Measurements from ENCODE around the gene FAM237B.
"Not testable (repeated sequence)": the region's sequence is repeated elsewhere in the genome, so short reads cannot be mapped to it uniquely, and the experiment has no call there.

Gene FAM237B

GRCh38 chr7:90320801-90321494 lies at the start of gene FAM237B:
Gene FAM237B (minus strand): TSS chr7:90321304. CDS start chr7:90319748, 1,556 bp downstream.
- no peak for DNase-seq

GRCh38 chr7:90351987-90352386 lies 30.9 kb upstream of the FAM237B start:
- DNase-seq = no peak

GRCh38 chr7:90350032-90350431 lies 28.9 kb upstream of the FAM237B start:
- DNase-seq = not testable (repeated sequence)

- no peak for DNase-seq
Observed at GRCh38 chr7:90349305-90349704, 28.2 kb upstream of the FAM237B start.

DNA sequence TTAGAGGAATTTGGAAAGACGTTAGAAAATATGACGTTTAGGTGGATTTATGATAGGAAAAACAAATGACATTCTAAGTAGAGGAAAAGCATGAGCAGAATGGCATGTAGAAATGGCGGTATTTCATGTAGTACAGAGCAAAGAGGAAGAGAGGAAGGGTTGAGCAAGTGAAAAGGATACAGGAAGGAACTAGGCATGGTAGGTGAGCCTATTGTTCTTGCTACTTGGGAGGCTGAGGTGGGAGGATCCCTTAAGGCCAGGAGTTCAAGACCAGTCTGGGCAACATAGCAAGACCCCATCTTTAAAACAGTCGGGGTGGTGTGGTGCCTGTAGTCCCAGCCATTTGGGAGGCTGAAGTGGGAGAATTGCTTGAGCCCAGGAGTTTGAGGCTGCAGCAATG lies 26.7 kb upstream of the FAM237B start:
- DNase-seq = peak; percentile 10 to 19

DNA sequence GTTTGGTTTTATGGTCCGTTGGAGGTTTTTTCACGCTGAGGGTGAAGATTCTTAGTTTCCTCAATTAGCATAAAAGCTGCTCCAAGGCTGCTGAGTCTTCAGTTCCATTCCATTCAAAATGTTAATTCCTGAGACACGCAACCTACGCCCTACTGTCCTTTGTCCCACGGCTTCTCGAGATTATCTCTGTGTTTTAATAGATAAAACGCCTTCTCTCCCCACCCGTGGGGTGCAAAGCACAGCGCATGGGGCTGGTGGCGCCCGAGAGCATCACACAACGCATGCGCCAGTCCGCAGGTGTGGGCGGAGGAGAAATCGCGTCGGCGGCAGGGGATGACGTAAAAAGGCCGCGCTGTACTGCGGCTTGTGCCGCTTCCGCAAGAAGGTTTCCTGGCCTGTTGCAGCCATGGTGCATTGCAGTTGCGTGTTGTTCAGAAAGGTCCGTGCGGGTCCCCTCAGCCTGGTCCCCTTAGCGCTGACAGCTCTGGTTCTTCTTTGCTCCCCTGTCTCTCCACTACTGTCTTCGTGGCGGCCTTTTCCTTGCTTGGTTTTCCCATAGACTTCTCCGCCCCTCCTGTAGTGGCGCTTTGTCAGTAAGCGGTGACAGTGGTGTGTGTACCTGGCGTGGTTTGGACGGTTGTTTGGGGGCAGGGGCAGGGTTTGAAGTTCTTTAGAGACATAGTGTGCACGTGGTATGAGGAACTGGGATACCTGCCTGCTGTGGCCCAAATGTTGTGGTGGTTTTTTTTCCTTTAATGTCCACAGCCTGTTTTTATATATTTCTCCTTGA lies 25.4 kb upstream of the FAM237B start, which contains the start of gene GTPBP10:
Gene GTPBP10, plus strand, starts transcription at position 381 of the 790 bp plus-strand sequence. Its CDS starts 26 bp downstream, at position 407.
- DNase-seq = peak; percentile 92 to 99

DNA sequence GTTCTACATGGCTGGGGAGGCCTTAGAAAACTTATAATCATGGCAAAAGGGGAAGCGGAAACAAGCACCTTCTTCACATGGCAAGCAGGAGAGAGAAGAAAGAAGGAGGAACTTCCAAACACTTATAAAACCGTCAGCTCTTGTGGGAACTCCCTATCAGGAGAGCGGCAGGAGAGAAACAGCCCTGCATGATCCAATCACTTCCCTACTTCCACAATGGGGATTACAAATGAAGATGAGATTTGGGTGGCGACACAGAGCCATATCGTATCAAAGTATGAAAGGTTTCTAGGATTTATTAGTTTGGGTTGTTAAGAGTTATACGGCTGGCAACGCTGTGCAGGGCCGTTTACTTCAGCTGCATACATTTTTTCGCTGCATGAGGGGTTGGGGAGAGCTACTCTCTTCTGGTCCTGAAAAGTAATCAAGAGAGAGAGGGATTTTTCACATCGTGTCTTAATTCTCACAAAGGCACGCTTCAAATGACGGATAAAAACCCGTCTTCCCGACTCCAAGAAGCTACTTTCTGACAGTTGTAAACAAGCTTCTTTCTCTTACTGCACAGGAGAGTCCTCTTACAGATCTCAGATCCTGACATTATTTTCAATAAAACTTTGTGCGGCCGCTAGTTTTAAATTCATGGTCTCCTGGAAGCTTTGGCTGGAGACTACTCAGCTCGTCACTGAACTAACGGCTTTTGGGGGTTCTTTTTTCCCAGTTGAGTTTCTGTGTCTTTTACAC lies 24.7 kb upstream of the FAM237B start:
- DNase-seq = peak; percentile 45 to 70

GRCh38 chr7:90345016-90345415 lies 23.9 kb upstream of the FAM237B start:
- DNase-seq = no peak

DNA sequence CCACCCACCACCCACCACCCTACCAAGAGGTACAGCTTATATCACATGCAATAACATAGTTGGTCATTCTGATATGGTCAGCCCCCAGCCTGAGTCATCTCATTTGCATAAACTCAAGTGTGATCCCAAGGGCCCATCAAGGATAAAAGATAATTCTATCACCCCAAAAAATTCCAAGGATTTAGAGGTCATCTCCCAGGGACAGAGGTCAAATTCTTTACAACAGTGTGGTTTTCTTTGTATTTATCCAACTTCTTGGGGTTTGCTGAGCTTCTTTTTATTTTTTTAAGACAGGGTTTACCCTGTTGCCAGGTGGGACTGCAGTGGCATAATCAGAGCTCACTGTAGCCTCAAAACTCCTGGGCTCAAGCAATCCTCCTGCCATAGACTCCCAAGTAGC lies 16.0 kb upstream of the FAM237B start:
- no peak for DNase-seq

DNA sequence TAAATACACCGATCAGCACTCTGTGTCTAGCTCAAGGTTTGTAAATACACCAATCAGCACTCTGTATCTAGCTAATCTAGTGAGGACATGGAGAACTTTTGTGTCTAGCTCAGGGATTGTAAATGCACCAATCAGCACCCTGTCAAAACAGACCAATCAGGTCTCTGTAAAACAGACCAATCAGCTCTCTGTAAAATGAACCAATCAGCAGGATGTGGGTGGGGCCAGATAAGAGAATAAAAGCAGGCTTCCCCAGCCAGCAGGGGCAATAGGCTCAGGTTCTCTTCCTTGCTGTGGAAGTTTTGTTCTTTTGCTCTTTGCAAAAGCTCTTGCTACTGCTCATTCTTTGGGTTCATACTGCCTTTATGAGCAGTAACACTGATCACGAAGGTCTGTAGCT lies 13.8 kb upstream of the FAM237B start:
- not testable (repeated sequence) for DNase-seq

GRCh38 chr7:90334193-90334843 lies 13.2 kb upstream of the FAM237B start:
- no peak for DNase-seq

GRCh38 chr7:90326500-90326899 lies 5.4 kb upstream of the FAM237B start:
- DNase-seq = no peak

DNA sequence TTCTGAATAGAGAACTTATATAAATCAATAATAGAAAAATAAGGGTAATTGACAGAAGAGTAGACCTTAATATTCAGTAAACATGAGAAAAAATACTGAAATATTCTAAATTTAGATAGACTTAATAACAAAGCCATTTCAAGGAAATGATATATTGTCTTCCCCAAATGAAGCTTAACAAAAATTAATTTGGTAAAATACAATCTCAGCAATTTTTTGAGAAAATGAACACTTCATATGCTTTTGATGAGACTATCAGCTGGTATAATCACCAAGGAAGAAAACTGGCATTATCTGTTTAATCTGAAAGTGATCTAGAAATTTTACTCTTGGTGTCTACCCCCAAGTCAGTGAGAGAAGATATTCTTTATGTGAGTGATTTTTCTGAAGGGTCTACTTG lies 1.7 kb upstream of the FAM237B start:
- no peak for DNase-seq

DNA sequence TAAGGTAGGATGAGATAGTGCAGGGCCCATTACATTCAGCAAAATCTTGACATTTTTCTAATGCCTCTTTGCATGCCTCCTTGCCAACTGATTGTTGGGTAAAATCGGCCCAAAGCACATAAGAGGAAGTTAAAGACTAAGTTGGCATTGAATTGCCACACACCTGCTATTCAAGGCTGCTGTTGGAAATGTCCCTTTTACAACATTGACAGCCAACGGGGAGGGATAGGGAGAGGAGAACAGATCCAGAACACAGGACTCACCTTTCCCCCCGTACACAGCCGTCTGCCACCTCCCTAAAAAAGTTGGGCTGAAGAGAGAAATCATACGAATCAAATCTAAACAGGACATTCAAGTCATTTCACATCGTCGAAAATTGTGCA lies 695 bp downstream of the FAM237B start:
- DNase-seq = no peak

DNA sequence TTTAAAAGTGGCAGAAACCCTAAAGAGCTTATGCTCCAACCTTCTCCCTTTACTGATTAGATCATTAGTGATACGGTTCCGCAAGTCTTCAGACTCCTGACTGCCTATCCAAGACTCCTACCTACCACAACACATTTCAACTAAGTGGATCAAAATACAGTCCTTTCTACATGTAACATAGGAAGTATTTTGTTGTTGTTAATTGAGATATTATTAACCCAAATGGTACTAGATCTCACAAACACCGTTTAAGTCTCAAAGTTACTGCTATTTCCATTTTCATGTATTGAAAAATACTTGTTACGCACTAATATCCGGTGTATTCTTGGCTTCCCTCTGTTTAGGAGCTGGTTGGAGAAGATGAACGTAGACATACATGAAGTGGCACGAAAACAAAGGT lies 1.1 kb downstream of the FAM237B start:
- DNase-seq = no peak

DNA sequence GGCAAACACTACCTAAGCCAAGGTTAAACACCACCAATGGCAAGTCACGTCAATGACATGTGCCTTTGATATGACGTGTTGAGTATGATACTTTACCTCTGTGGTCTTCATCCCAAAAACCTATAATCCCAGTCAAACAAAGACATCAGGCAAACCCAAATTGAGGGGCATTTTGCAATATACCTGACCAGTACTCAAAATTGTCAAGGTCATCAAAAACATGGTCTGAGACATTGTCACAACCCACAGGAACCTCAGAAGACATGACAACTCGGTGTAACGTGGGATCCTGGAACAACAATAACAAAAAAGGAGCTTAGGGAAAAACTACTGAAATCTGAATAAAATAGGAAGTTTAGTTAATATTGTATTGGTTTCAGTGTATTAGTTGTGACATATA lies 7.2 kb downstream of the FAM237B start:
- no peak for DNase-seq

GRCh38 chr7:90312745-90313144 lies 8.4 kb downstream of the FAM237B start:
- DNase-seq = peak in 1 of 2 donors; percentile 28

DNA sequence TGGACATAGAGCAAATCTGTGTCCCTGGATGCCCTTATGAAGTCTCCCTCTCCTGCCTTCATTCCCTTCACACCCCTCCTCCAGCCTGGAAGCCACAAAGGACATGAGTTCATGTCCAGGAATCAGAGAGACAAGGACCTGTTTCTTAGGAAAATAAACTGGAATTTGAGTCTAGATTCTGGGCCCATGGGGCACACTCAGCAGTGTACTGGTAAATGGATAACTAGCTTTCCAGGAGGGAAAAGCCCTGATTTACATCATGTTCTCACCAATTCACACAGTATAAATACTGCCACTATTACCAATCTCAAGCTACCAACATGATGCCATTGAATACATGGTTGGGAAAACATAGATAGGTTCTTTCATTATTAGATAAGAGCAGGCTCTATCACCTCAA lies 9.9 kb downstream of the FAM237B start:
- no peak for DNase-seq

DNA sequence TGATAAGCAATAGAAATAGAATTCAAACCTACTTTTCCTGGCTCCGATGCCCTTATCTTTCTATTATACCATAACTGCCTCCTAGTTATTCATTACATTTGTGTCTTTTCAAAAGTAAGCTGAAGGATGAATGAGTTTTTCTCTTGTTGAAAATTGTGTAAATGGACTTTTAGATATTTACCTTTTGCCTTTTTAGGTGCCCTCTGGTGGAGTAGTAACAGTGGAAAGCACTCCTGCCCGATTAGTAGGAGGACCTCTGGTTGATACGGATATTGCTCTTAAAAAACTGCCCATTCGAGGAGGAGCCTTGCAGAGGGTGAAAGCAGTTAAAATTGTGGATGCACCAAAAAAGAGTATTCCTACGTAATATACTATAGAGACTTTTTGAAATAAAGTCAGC lies 11.2 kb downstream of the FAM237B start:
- DNase-seq = no peak

- no peak for DNase-seq
Observed at GRCh38 chr7:90303241-90303640, 17.9 kb downstream of the FAM237B start.

DNA sequence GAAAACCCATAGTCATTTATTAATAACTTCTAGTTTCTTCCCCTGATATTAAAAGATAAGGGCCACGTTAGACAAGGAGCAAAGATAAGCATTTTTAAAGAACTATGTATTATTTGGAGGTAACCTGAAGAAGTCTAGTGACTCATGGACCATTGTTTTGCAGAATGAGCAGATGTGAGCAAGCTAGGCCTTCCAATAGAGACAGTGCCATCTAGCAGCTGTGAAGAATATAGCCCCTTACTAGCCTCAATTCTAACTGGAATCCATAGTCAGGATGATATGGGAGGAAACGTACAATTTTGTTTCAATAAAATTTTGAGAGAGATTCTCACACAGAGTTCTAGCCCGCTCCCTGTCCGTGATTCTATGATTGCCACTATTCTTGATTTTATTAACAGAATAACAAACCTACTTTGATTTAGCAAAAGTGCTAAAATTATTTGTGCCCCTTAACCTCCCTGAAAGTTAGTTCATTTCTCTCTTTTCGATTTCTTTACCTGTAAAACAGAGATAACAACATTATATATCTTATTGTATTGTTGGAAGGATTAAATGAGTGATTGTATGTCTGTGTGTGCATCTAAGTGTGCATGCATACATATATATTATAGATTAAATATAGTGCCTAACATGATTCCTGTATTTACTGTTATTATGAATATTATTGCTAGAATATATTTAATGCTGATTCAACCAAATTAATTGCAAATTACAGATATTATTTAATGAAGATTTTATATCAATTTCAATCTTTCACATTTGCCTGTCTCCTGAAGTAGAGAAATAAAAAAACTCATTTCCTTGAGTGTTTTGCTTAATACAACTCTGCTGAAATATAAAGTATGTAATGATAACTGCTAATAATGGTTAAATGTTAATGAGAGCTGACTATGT lies 22.7 kb downstream of the FAM237B start:
- DNase-seq = peak; percentile 11 to 35

All from inflammatory macrophage treated with lipopolysaccharide for 1 hour (primary cell).